ENCODE results near the gene PSKH1.

The PSKH1 gene

GRCh38 chr16:67865318-67865717, 27.7 kb upstream of the PSKH1 start:
- DNase-seq (ENCODE audit: low read depth, low spot score), result peak; percentile 26

DNA sequence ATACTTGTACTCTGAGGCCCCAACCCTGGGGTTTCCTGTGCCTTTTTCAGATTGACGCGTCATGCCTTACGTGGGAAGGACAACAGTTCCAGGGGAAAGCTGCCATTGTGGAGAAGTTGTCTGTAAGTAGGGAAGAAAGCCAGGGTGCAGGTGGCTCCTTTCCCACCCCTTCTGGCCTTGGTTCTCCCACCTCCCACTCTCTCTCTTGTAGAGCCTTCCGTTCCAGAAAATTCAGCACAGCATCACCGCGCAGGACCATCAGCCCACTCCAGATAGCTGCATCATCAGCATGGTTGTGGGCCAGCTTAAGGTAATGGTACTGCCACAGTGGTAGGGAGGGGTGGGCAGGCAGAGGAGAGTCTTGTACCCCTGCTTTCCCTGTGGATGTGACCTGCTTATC, 24.8 kb upstream of the PSKH1 start:
- no peak for DNase-seq (ENCODE audit: low read depth, low spot score)

DNA sequence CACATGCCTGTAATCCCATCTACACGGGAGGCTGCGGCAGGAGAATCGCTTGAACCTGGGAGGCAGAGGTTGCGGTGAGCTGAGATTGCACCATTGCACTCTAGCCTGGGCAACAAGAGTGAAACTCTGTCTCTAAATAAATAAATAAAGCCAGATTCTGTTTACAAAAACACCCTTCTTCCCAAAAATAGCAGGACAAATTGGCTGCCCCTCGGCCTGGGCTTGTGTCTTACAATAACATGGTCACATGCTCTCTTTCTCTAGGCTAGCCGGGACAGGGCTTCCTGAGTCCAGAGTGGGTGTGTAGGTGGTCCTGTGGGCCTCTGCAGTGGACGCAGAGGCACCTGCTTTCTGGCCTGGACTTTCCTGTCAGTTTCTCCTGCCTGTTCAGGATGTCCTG, 23.4 kb upstream of the PSKH1 start:
- no peak for DNase-seq (ENCODE audit: low read depth, low spot score)

DNA sequence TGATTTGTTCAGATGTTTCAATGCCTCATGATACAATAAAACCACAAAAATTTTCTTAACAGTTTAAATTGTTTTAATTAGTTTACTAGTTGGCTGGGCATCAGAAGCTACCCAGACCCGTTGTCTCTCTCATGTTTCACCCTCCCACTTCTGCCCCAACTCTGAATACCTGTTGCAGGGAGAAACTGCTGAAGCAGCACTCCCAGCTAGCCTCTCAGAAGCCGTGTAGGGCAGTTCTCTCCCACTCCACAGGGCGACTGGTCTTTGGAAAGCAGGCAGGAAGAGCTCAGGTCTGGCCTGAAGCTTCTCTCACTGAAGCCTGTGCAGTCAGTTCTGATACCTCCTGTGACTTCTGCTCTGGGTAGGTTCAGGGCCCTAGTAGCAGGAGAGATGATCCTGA, 21.8 kb upstream of the PSKH1 start:
- no peak for DNase-seq (ENCODE audit: low read depth, low spot score)

DNA sequence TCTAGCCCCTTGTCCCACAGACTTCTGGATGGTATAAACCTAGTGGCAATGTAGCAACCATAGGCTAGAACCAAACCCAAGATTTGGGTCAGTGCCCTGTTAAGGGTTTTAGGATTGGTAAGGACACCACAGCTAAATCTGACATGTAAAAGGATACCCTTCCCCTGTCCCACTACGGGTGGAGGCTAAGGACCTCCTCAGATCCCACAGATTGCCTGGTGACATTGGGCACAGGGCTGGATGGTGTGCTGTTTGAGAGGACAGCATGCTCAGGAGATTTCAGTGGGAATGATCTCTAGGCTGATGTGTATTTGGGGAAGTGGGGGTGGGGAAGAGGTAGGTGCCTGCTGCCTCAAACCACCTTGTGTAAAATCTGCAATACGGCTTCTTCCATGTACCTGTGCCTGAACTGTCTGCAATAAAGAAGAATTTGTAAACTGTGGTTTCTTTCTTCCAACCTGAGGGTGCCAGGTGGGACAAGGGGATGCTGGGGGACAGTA, 20.9 kb upstream of the PSKH1 start:
- DNase-seq (ENCODE audit: low read depth, low spot score), result no peak

- peak; percentile 91 for DNase-seq (ENCODE audit: low read depth, low spot score)
These were observed 20.2 kb upstream of the PSKH1 start, which contains the start of gene EDC4 for GRCh38 chr16:67872631-67873434. Gene EDC4, plus strand, starts transcription at chr16:67873052. Its CDS starts 210 bp downstream, at chr16:67873262.

GRCh38 chr16:67873435-67874370, 19.4 kb upstream of the PSKH1 start:
- peak; percentile 43 for DNase-seq (ENCODE audit: low read depth, low spot score)

GRCh38 chr16:67874372-67874771, 18.7 kb upstream of the PSKH1 start:
- DNase-seq (ENCODE audit: low read depth, low spot score), result no peak

DNA sequence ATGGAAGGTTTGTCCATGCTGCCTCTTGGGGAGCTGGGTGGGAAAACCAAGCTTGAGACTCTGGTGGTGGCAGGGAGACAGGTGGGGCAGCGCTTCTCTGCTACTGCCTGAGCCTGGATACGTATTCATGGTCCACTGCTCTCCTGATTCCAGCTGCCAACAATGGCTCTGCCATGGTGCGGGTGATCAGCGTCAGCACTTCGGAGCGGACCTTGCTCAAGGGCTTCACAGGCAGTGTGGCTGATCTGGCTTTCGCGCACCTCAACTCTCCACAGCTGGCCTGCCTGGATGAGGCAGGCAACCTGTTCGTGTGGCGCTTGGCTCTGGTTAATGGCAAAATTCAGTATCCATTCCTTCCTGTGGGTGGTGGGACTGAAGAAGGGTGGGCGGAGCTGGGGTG, 16.0 kb upstream of the PSKH1 start:
- DNase-seq (ENCODE audit: low read depth, low spot score), result no peak

- DNase-seq (ENCODE audit: low read depth, low spot score), result no peak
These were observed 14.8 kb upstream of the PSKH1 start for GRCh38 chr16:67878232-67878631.

DNA sequence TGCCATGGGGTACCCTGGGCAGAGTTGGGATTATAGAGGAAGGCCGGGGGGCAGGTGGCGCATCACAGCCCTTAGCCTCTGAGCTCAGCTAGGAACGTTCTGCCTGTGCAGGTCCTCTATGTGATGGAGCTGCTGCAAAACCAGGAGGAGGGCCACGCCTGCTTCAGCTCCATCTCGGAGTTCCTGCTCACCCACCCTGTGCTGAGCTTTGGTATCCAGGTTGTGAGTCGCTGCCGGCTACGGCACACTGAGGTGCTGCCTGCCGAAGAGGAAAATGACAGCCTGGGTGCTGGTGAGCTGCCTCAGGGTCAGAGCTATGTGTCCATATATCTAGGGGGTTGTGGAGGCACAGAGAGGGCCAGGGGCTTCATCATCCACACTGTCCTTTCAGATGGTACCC, 14.2 kb upstream of the PSKH1 start:
- no peak for DNase-seq (ENCODE audit: low read depth, low spot score)

DNA sequence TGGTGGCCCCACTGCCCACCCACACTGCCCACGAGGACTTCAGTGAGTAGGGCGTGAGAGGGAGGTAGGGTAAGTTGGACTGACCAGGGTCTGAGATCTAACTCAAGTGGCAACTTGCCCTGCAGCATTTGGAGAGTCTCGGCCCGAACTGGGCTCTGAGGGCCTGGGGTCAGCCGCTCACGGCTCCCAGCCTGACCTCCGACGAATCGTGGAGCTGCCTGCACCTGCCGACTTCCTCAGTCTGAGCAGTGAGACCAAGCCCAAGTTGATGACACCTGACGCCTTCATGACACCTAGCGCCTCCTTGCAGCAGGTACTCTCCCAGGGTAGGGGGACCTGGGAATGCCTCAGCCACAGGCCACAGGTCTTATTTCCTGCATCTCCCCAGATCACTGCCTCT, 13.6 kb upstream of the PSKH1 start:
- no peak for DNase-seq (ENCODE audit: low read depth, low spot score)

- no peak for DNase-seq (ENCODE audit: low read depth, low spot score)
These were observed 13.1 kb upstream of the PSKH1 start for GRCh38 chr16:67879936-67880335.

GRCh38 chr16:67880584-67880983, 12.5 kb upstream of the PSKH1 start:
- no peak for DNase-seq (ENCODE audit: low read depth, low spot score)

GRCh38 chr16:67881621-67882161, 11.4 kb upstream of the PSKH1 start:
- no peak for DNase-seq (ENCODE audit: low read depth, low spot score)

- DNase-seq (ENCODE audit: low read depth, low spot score), result peak; percentile 41
These were observed 10.5 kb upstream of the PSKH1 start for GRCh38 chr16:67882374-67883145.

GRCh38 chr16:67883146-67883871, 9.7 kb upstream of the PSKH1 start:
- no peak for DNase-seq (ENCODE audit: low read depth, low spot score)

DNA sequence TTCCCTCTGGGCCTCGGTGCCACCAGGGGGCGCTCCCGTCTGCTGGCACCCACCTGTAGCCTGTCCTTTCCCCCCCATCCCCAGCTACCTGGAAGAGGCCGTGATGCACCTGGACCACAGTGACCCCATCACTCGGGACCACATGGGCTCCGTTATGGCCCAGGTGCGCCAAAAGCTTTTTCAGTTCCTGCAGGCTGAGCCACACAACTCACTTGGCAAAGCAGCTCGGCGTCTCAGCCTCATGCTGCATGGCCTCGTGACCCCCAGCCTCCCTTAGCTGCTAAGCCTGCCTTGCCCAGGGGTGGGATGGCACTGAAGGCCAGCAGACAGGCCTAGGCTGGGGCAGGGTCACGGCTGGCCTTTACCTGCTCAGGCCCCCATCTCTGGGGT, 9.2 kb upstream of the PSKH1 start:
- peak; percentile 67 for DNase-seq (ENCODE audit: low read depth, low spot score)

GRCh38 chr16:67884684-67885083, 8.4 kb upstream of the PSKH1 start, which contains the start of gene NRN1L:
Gene NRN1L, plus strand, starts transcription at chr16:67884885. Its CDS starts 19 bp downstream, at chr16:67884904.
- DNase-seq (ENCODE audit: low read depth, low spot score), result peak; percentile 95

GRCh38 chr16:67885545-67885944, 7.5 kb upstream of the PSKH1 start:
- DNase-seq (ENCODE audit: low read depth, low spot score), result no peak

DNA sequence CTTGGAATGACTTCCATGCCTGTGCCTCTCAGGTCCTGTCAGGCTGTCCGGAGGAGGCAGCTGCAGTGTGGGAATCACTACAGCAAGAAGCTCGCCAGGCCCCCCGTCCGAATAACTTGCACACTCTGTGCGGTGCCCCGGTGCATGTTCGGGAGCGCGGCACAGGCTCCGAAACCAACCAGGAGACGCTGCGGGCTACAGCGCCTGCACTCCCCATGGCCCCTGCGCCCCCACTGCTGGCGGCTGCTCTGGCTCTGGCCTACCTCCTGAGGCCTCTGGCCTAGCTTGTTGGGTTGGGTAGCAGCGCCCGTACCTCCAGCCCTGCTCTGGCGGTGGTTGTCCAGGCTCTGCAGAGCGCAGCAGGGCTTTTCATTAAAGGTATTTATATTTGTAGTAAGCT, 7.1 kb upstream of the PSKH1 start:
- no peak for DNase-seq (ENCODE audit: low read depth, low spot score)

All from astrocyte of the hippocampus (primary cell).